ENCODE measurements around the gene SDK1. TPM values are rescaled to one million over a fixed set of nuclear protein-coding genes. Genes with fewer than 3 reads are reported as not detected.

Gene SDK1
- total RNA-seq, 1 donor from 2014 or later = 0.08 TPM

DNA sequence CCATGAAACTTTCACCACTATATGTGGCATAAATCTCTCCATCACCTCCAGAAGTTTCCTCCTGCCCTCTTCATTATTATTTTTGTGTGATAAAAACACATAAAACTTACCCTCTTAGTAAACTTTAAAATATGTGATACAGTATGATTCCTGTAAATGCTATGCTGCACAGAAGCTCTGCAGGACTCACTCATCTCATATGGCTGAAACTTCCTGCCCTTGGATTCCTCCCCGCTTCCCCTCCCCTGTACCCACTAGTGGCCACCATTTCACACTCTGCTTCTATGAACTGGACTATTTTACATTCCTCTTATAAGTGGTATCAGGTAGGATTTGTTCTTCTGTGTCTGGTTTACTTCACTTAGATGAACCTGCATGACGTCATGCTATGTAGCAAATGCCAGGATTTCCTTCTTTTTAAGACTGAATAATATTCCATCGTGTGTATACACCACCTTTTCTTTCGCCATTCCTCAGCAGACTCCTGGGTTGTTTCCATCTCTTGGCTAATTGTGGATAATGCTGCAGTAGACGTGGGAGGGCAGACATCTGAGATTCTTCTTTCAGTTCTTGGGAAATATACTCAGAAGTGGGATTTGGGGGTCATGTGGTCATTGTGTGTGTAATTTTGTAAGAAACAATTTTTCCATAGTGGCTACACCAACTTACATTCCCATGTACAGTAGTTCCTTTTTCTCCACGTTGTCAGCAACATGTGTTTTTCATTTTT is 335.2 kb downstream of the SDK1 start:
- Mint-ChIP-seq H3K27ac (no peak overlapping the region), H3K27me3 (ENCODE audit: insufficient read depth) (no peaks in the 10 kb centered on the region), H3K4me1 (ENCODE audit: low read depth) (no peaks in the 10 kb centered on the region), H3K4me3 (no peak overlapping the region), H3K36me3 (ENCODE audit: low read depth) (no peaks in the 10 kb centered on the region), H3K9me3 (peaks cover 5% of the 10 kb centered on the region)
- intact Hi-C loops (cut with micrococcal nuclease) = no loop called here
- DNase-seq (ENCODE audit: low spot score) = no peak

DNA sequence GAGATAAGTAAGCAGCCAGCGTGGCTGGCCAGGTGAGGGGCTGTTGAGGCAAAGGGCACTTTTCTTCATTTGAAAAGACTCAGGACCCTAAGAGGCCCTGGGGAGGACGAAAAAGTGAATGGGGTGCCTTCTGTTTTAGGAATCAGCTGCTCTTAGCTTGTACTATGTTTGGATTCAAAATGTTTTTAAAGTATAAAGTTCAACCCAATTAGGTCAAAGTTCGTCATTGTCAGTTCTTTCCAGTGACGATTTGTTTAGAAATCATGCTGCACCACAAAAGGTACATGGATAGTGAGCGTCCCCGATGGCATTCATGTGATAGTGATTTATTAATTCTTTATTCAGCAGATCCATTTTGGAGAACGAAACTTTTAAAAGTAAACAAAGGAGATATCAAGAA is 338.2 kb downstream of the SDK1 start:
- H3K4me1 Mint-ChIP-seq (ENCODE audit: low read depth) = no peaks in the 10 kb centered on the region
- DNase-seq (ENCODE audit: low spot score) = no peak
- H3K27ac Mint-ChIP-seq = no peak overlapping the region
- H3K4me3 Mint-ChIP-seq = no peak overlapping the region
- no peaks in the 10 kb centered on the region for H3K27me3 Mint-ChIP-seq (ENCODE audit: insufficient read depth)
- intact Hi-C loops (cut with micrococcal nuclease) = no loop called here
- no peaks in the 10 kb centered on the region for H3K36me3 Mint-ChIP-seq (ENCODE audit: low read depth)
- H3K9me3 Mint-ChIP-seq = no peaks in the 10 kb centered on the region

DNA sequence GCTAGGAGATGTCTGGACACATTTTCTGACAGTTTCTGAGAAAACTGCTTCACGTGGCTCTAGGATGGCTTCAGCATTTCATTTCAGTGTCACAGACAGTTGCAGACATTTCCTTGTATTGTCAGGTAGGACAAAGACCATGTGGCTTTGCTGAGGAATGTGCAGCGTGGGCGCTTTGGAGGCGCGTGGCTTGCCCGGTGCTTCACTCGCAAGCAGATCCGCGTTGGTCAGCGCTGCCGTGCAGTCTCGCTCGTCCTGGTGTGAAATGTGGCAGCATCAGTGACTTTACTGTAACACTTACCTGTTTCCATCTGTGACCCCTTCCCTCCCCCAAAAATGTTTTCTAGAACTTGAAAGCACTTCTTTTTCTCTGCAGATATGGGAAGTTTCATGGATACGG is 340.5 kb downstream of the SDK1 start:
- intact Hi-C loops (cut with micrococcal nuclease) = no loop called here
- Mint-ChIP-seq H3K4me1 (ENCODE audit: low read depth) (no peaks in the 10 kb centered on the region), H3K27ac (no peak overlapping the region), H3K27me3 (ENCODE audit: insufficient read depth) (no peaks in the 10 kb centered on the region), H3K36me3 (ENCODE audit: low read depth) (no peaks in the 10 kb centered on the region), H3K4me3 (no peak overlapping the region), H3K9me3 (no peaks in the 10 kb centered on the region)
- no peak for DNase-seq (ENCODE audit: low spot score)

DNA sequence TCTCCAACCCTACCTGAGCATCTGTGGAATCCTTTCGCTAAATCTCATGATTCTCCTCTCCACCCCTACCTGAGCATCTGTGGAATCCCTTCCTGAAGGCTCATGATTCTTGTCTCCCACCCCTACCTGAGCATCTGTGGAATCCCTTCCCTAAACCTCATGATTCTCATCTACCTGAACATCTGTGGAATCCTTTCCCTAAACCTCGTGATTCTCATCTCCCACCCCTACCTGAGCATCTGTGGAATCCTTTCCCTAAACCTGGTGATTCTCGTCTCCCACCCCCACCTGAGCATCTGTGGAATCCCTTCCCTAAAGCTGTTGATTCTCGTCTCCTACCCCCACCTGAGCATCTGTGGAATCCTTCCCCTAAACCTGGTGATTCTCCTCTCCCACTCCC is 342.0 kb downstream of the SDK1 start:
- Mint-ChIP-seq H3K27me3 (ENCODE audit: insufficient read depth) (no peaks in the 10 kb centered on the region), H3K4me3 (no peak overlapping the region), H3K27ac (no peak overlapping the region), H3K4me1 (ENCODE audit: low read depth) (no peaks in the 10 kb centered on the region), H3K36me3 (ENCODE audit: low read depth) (no peaks in the 10 kb centered on the region), H3K9me3 (no peaks in the 10 kb centered on the region)
- no peak for DNase-seq (ENCODE audit: low spot score)
- intact Hi-C loops (cut with micrococcal nuclease) = no loop called here

DNA sequence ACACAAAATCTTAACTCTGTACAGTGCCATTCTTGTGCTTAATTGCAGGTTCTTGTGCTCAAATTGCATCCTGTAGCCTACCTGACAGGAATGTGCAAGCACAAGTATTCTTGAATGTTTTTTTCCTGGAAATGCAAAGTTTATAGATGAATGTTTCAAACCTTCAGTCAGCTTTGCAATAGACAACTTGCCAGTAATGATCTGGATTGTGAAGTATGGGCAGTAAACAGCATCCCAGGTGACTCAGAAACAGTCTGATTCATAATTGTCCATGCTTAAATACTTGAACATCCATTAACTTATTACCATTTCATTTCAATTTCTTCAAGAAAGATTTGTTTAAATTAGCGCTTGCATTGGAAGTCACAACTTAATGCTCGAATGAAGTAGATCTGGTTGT is 347.2 kb downstream of the SDK1 start:
- intact Hi-C loops (cut with micrococcal nuclease) = no loop called here
- H3K4me3 Mint-ChIP-seq = no peak overlapping the region
- no peaks in the 10 kb centered on the region for H3K9me3 Mint-ChIP-seq
- no peak overlapping the region for H3K27ac Mint-ChIP-seq
- H3K4me1 Mint-ChIP-seq (ENCODE audit: low read depth) = no peaks in the 10 kb centered on the region
- no peak for DNase-seq (ENCODE audit: low spot score)
- H3K27me3 Mint-ChIP-seq (ENCODE audit: insufficient read depth) = peaks cover 2% of the 10 kb centered on the region
- no peaks in the 10 kb centered on the region for H3K36me3 Mint-ChIP-seq (ENCODE audit: low read depth)

DNA sequence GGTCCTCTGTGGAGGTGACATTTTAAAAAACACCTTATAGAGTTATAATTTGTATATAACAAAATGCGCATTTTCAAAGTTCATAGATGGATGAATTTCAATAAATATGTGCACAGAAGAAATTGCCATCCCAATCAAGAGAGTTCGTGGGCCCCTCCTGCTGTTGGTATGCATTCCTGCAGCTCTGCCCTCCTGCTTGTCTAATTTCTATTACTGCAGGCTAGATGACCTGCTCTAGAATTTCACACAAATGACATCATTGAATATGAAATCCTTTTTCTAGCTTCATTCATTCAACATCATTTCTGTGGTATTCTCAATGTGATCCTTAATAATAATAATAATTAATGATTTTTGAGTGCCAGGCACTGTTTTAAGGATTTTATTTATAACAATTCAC is 348.2 kb downstream of the SDK1 start:
- peaks cover 2% of the 10 kb centered on the region for H3K27me3 Mint-ChIP-seq (ENCODE audit: insufficient read depth)
- H3K36me3 Mint-ChIP-seq (ENCODE audit: low read depth) = no peaks in the 10 kb centered on the region
- H3K4me3 Mint-ChIP-seq = no peak overlapping the region
- no peak for DNase-seq (ENCODE audit: low spot score)
- no peaks in the 10 kb centered on the region for H3K4me1 Mint-ChIP-seq (ENCODE audit: low read depth)
- no peaks in the 10 kb centered on the region for H3K9me3 Mint-ChIP-seq
- intact Hi-C loops (cut with micrococcal nuclease) = no loop called here
- H3K27ac Mint-ChIP-seq = no peak overlapping the region

DNA sequence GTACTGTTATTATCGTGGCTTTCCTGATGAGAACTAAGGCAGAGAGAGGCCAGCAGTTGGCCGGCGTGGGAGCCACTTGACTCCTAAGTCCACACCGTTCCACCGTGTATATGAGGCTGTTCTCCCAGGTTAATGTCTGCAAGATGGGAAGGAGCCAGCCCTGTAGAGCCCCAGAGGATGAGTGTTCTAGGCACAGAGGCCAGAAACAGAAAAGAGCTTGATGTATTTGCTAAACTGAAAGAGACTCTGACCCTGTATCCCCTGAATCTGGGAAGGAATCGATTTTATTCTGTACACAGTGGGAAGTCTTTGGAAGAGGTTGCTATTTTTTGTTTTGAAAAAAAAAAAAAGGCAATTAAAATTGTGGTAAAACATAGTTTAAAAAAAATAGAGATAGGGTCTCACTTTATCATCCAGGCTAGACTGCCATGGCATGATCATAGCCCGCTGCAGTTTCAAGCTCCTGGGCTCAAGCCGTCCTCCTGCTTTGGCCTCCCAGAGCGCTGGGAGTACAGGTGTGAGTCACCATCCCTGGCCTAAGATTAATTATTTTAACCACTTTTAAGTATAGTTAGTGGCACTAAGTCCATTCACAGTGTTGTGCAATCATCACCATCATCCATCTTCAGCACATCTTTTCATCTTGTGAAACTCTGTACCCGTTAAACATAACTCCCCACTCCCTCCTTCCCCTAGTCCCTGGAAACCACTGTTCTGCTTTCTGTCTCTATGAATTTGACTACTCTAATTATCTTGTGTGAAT is 348.8 kb downstream of the SDK1 start:
- H3K27me3 Mint-ChIP-seq (ENCODE audit: insufficient read depth) = peaks cover 2% of the 10 kb centered on the region
- intact Hi-C loops (cut with micrococcal nuclease) = no loop called here
- H3K36me3 Mint-ChIP-seq (ENCODE audit: low read depth) = no peaks in the 10 kb centered on the region
- H3K27ac Mint-ChIP-seq = no peak overlapping the region
- no peaks in the 10 kb centered on the region for H3K4me1 Mint-ChIP-seq (ENCODE audit: low read depth)
- DNase-seq (ENCODE audit: low spot score) = no peak
- no peaks in the 10 kb centered on the region for H3K9me3 Mint-ChIP-seq
- H3K4me3 Mint-ChIP-seq = no peak overlapping the region

DNA sequence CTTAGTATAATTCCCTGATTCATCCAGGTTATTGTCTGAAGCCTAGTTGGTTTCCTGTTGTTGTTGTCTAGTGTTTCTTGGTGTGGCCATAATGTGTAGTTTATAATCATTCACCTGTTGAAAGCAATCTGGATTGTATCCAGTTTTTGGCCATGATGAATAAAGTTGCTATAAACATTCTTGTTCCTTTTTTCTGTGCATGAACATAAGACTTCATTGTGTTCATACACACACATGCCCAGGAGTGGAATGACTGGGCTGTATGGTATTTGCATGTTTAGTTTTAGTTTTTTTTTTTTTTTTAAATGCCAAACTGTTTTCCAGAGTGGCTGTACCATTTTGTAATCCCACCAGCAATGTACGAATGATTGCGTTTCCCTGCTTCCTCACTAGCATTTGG is 349.8 kb downstream of the SDK1 start:
- Mint-ChIP-seq H3K9me3 (no peaks in the 10 kb centered on the region), H3K36me3 (ENCODE audit: low read depth) (no peaks in the 10 kb centered on the region), H3K27me3 (ENCODE audit: insufficient read depth) (peaks cover 2% of the 10 kb centered on the region), H3K27ac (no peak overlapping the region), H3K4me3 (no peak overlapping the region), H3K4me1 (ENCODE audit: low read depth) (no peaks in the 10 kb centered on the region)
- no peak for DNase-seq (ENCODE audit: low spot score)
- intact Hi-C loops (cut with micrococcal nuclease) = no loop called here

DNA sequence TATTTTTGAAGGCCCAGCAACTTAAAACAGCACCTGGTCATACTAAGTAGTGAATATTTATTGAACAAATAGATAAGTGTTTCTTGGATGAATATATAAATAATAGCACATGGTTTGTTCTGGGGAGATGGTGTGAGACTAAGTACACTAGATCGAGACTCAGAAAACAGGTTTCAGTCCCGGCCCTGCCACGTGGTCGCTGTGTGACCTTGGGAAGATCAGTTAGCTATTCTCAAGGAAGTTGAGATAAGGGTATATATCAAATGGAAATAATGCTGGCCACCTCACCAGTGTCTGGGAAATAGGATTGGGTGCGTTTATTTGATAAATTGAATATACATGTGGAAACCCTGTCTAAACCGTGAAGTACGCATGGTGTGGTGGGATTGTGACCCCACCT is 354.6 kb downstream of the SDK1 start:
- Mint-ChIP-seq H3K4me3 (no peak overlapping the region), H3K9me3 (no peaks in the 10 kb centered on the region), H3K4me1 (ENCODE audit: low read depth) (no peaks in the 10 kb centered on the region), H3K27me3 (ENCODE audit: insufficient read depth) (peaks cover 2% of the 10 kb centered on the region), H3K27ac (no peak overlapping the region), H3K36me3 (ENCODE audit: low read depth) (no peaks in the 10 kb centered on the region)
- intact Hi-C loops (cut with micrococcal nuclease) = no loop called here
- no peak for DNase-seq (ENCODE audit: low spot score)

DNA sequence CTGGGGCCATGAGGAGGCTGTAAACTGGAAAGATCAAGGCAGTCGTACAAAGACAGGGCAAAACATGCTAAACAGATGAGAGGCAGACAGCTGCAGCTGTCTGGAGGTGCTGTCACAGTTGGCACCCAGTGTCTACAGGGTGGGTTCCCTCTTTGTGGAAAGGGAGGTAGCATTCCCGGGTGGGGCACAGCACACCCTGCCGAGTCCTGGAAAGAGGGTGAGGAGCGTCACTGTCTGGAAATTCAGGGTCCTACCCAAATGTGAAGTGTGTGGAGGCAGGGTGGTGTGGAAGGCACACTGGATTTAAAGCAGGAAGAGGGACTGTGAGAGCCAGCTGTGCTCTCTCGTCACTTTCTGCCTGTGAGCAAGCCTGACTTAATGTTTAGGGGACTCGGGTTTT is 356.2 kb downstream of the SDK1 start:
- intact Hi-C loops (cut with micrococcal nuclease) = no loop called here
- no peak overlapping the region for H3K27ac Mint-ChIP-seq
- no peaks in the 10 kb centered on the region for H3K36me3 Mint-ChIP-seq (ENCODE audit: low read depth)
- no peaks in the 10 kb centered on the region for H3K27me3 Mint-ChIP-seq (ENCODE audit: insufficient read depth)
- H3K9me3 Mint-ChIP-seq = no peaks in the 10 kb centered on the region
- no peak overlapping the region for H3K4me3 Mint-ChIP-seq
- no peaks in the 10 kb centered on the region for H3K4me1 Mint-ChIP-seq (ENCODE audit: low read depth)
- no peak for DNase-seq (ENCODE audit: low spot score)

DNA sequence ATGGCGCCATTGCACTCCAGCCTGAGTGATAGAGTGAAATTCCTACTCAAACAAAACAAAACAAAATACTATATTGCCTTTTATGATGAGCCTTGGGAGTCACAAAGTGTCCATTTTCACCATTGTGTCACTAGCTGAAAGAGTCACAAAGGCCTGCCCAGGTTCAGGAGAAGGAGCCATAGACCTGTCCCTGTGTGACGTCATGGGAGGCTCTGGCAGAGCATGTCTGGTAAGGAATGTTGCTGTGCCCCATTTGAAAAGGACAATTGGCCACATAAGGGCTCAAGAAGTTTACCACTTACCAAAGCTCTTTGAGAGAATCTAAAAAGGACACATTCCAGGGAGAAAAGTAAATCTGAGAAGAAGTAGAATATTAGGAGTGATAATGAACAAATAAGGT is 367.7 kb downstream of the SDK1 start:
- H3K4me1 Mint-ChIP-seq (ENCODE audit: low read depth) = no peaks in the 10 kb centered on the region
- H3K9me3 Mint-ChIP-seq = no peaks in the 10 kb centered on the region
- DNase-seq (ENCODE audit: low spot score) = no peak
- no peaks in the 10 kb centered on the region for H3K27me3 Mint-ChIP-seq (ENCODE audit: insufficient read depth)
- no peaks in the 10 kb centered on the region for H3K36me3 Mint-ChIP-seq (ENCODE audit: low read depth)
- H3K27ac Mint-ChIP-seq = no peak overlapping the region
- H3K4me3 Mint-ChIP-seq = no peak overlapping the region
- intact Hi-C loops (cut with micrococcal nuclease) = no loop called here

DNA sequence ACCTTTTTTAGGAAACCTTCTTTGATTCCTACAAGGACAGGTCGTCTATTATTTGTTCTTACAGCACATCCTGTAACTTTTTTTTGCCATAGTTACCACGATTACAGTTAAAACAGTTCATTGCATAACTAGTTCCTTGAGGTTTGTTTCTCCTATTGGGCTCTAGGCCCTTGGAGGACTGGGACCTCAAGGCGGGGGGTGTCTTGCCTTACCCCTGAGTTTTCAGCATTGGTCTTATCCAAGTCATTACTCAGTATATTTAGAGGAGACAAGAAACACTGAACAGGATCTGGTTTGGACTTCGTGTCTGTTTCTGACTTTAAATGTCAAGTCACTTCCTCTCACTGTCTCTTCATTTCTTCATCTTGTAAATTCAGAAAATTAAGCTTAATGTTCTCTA is 369.8 kb downstream of the SDK1 start:
- no peak overlapping the region for H3K27ac Mint-ChIP-seq
- DNase-seq (ENCODE audit: low spot score) = no peak
- intact Hi-C loops (cut with micrococcal nuclease) = no loop called here
- H3K36me3 Mint-ChIP-seq (ENCODE audit: low read depth) = no peaks in the 10 kb centered on the region
- H3K4me1 Mint-ChIP-seq (ENCODE audit: low read depth) = no peaks in the 10 kb centered on the region
- H3K9me3 Mint-ChIP-seq = no peaks in the 10 kb centered on the region
- H3K27me3 Mint-ChIP-seq (ENCODE audit: insufficient read depth) = no peaks in the 10 kb centered on the region
- H3K4me3 Mint-ChIP-seq = no peak overlapping the region

DNA sequence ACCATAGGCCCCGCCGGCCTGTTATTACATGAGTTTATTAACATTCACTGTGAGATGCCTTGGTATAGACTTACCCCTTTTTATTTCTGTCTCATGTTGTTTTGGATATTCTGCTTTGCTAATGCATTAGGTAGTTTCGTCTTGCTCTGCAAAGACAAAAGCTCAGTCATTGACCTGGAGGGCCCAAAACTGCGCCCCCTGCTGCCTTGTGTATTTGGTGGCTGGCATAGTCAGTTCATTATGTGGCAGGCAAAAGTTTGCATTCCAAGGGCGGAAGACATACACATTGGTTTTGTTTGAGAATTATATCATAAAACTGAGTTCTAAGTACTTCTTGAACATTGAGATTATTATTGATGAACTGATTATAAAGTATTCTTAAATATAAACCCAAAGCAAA is 372.5 kb downstream of the SDK1 start:
- Mint-ChIP-seq H3K9me3 (no peaks in the 10 kb centered on the region), H3K27ac (no peak overlapping the region), H3K4me1 (ENCODE audit: low read depth) (no peaks in the 10 kb centered on the region), H3K36me3 (ENCODE audit: low read depth) (no peaks in the 10 kb centered on the region), H3K4me3 (no peak overlapping the region), H3K27me3 (ENCODE audit: insufficient read depth) (no peaks in the 10 kb centered on the region)
- intact Hi-C loops (cut with micrococcal nuclease) = loop anchor here (1.0 kb wide), 2 partner anchors 372 to 808 kb away; partner anchors contain the start of gene SDK1
- DNase-seq (ENCODE audit: low spot score) = no peak

All from activated T-helper 1 cell treated with anti-CD3 and anti-CD28 coated beads, Interleukin-12 subunit alpha, Interleukin-12 subunit beta, Interleukin-2, Interleukin-4 antibody, amounts not matched to agents 30 ng/mL and 10 ng/mL and 1 ng/mL, durations not matched to agents 14 hours and 24 hours and 36 hours (primary cell).